Neural progenitor cell (in vitro differentiated cells): ENCODE measurements around the gene PNPLA7. TPM values are rescaled to one million over a fixed set of nuclear protein-coding genes. Genes with fewer than 3 reads are reported as not detected.
A peak's percentile ranks its signal among the peaks of the same experiment; 100 is the strongest.

ENCODE experiments used
- DNase-seq: peaks from one replicate; pipeline ENCODE4 v3.0.0-alpha.2; 2016; ENCODE audit warnings: low spot score
- H2AFZ ChIP-seq: fragments of 200-600 bp; sonication (generic); replicated peaks from 2 replicates; pipeline ENCODE4 v1.6.1; 2016; ENCODE audit warnings: antibody characterized with exemption
- H3F3A ChIP-seq: fragments of 200-600 bp; sonication (generic); 2 replicates; pipeline ENCODE4 v1.6.1; 2016; ENCODE audit warnings: antibody characterized with exemption, low read depth
- H3K27ac ChIP-seq: fragments of 200-600 bp; sonication (generic); 2 replicates; pipeline ENCODE4 v1.5.1; 2016; ENCODE audit warnings: mild to moderate bottlenecking
- H3K27me3 ChIP-seq: fragments of 200-600 bp; sonication (generic); 2 replicates; pipeline ENCODE4 v1.6.1; 2016; ENCODE audit warnings: mild to moderate bottlenecking, moderate library complexity
- H3K36me3 ChIP-seq: fragments of 200-600 bp; sonication (generic); 2 replicates; pipeline ENCODE4 v1.5.1; 2016
- H3K4me1 ChIP-seq: fragments of 200-600 bp; sonication (generic); 2 replicates; pipeline ENCODE4 v1.6.1; 2016; ENCODE audit warnings: mixed run types
- H3K4me2 ChIP-seq: fragments of 200-600 bp; sonication (generic); 2 replicates; pipeline ENCODE4 v1.6.1; 2016
- H3K4me3 ChIP-seq: fragments of 200-600 bp; sonication (generic); 2 replicates; pipeline ENCODE4 v1.5.1; 2016
- H3K79me2 ChIP-seq: fragments of 200-600 bp; sonication (generic); 2 replicates; pipeline ENCODE4 v1.6.1; 2016; ENCODE audit warnings: low read depth
- H3K9ac ChIP-seq: fragments of 200-600 bp; sonication (generic); 2 replicates; pipeline ENCODE4 v1.6.1; 2016
- H3K9me3 ChIP-seq: fragments of 200-600 bp; sonication (generic); 2 replicates; pipeline ENCODE4 v1.5.1; 2016; ENCODE audit warnings: low read depth
- H4K20me1 ChIP-seq: fragments of 200-600 bp; sonication (generic); 2 replicates; pipeline ENCODE4 v1.6.1; 2016; ENCODE audit warnings: low read depth
- H3K27ac Mint-ChIP-seq: 3 replicates; pipeline ENCODE4 v1.8.0; 2021; ENCODE audit warnings: mixed read lengths
- H3K27me3 Mint-ChIP-seq: 2 replicates; pipeline ENCODE4 v1.8.0; 2022; ENCODE audit warnings: low read depth, mild to moderate bottlenecking, inconsistent platforms, moderate library complexity, mixed read lengths; ENCODE audit not compliant: insufficient read depth
- H3K36me3 Mint-ChIP-seq: 3 replicates; pipeline ENCODE4 v1.8.0; 2021; ENCODE audit warnings: mixed read lengths
- H3K4me1 Mint-ChIP-seq: 3 replicates; pipeline ENCODE4 v1.8.0; 2021; ENCODE audit warnings: mixed read lengths
- H3K4me3 Mint-ChIP-seq: 3 replicates; pipeline ENCODE4 v1.8.0; 2021; ENCODE audit warnings: mild to moderate bottlenecking, moderate library complexity, mixed read lengths
- H3K9me3 Mint-ChIP-seq: 3 replicates; pipeline ENCODE4 v1.8.0; 2020; ENCODE audit warnings: mixed read lengths
- CTCF ChIP-seq: fragments of 200-600 bp; sonication (generic); IDR thresholded peaks from 2 replicates; pipeline ENCODE4 v1.5.1; 2017; ENCODE audit warnings: antibody characterized with exemption, mild to moderate bottlenecking
- EZH2 ChIP-seq: fragments of 200-600 bp; sonication (generic); IDR thresholded peaks from 2 replicates; pipeline ENCODE4 v1.6.1; 2017; ENCODE audit warnings: antibody characterized with exemption, mild to moderate bottlenecking, moderate library complexity
- EZH2phosphoT487 ChIP-seq: fragments of 200-600 bp; sonication (generic); IDR thresholded peaks from 2 replicates; pipeline ENCODE4 v1.6.1; 2017; ENCODE audit warnings: antibody characterized with exemption
- total RNA-seq: library from RNA; depleted of rRNA; stranded (reverse); fragments of >200 nt; gene quantifications from 2 replicates; pipeline ENCODE4 v1.2.3, GENCODE V29; 2015; ENCODE audit warnings: low replicate concordance

Gene PNPLA7
- total RNA-seq, 1 donor from 2014 or later: 0.13 TPM

- Histone ChIP-seq H3F3A (peaks cover 11% of the 10 kb centered on the region), H3K4me2 (no peak overlapping the region), H2AFZ (no peak overlapping the region), H3K79me2 (no peaks in the 10 kb centered on the region), H3K27me3 (no peaks in the 10 kb centered on the region), H3K9ac (no peak overlapping the region), H3K36me3 (no peaks in the 10 kb centered on the region), H3K4me1 (no peaks in the 10 kb centered on the region), H3K4me3 (no peak overlapping the region), H4K20me1 (no peaks in the 10 kb centered on the region), H3K9me3 (no peaks in the 10 kb centered on the region), H3K27ac (no peak overlapping the region)
- H3K27ac Mint-ChIP-seq: no peak overlapping the region
- peaks cover 4% of the 10 kb centered on the region for H3K36me3 Mint-ChIP-seq
- no peak overlapping the region for H3K4me3 Mint-ChIP-seq
- no peak for DNase-seq
- H3K4me1 Mint-ChIP-seq: peaks cover 4% of the 10 kb centered on the region
- H3K9me3 Mint-ChIP-seq: peaks cover 21% of the 10 kb centered on the region
- no peak for TF ChIP-seq EZH2phosphoT487
- no peak for TF ChIP-seq EZH2
- TF ChIP-seq CTCF: no peak
- peaks cover 21% of the 10 kb centered on the region for H3K27me3 Mint-ChIP-seq
Measured at GRCh38 chr9:137497921-137498719, 52.1 kb downstream of the PNPLA7 start.

GRCh38 chr9:137496601-137497375 lies 53.4 kb downstream of the PNPLA7 start:
- peaks cover 12% of the 10 kb centered on the region for H3K9me3 Mint-ChIP-seq
- peaks cover 4% of the 10 kb centered on the region for H3K36me3 Mint-ChIP-seq
- Histone ChIP-seq H3K9ac (no peak overlapping the region), H2AFZ (no peak overlapping the region), H3K4me2 (no peak overlapping the region), H3K27me3 (no peaks in the 10 kb centered on the region), H4K20me1 (no peaks in the 10 kb centered on the region), H3K9me3 (no peaks in the 10 kb centered on the region), H3K4me3 (no peak overlapping the region), H3K4me1 (no peaks in the 10 kb centered on the region), H3K79me2 (no peaks in the 10 kb centered on the region), H3K27ac (no peak overlapping the region), H3F3A (no peaks in the 10 kb centered on the region), H3K36me3 (no peaks in the 10 kb centered on the region)
- no peak overlapping the region for H3K4me3 Mint-ChIP-seq
- DNase-seq: no peak
- H3K4me1 Mint-ChIP-seq: no peaks in the 10 kb centered on the region
- no peak overlapping the region for H3K27ac Mint-ChIP-seq
- H3K27me3 Mint-ChIP-seq: peaks cover 9% of the 10 kb centered on the region
- TF ChIP-seq EZH2phosphoT487: no peak
- no peak for TF ChIP-seq CTCF
- TF ChIP-seq EZH2: no peak

- DNase-seq: peak; percentile 0
- no peak overlapping the region for H3K9ac ChIP-seq
- Mint-ChIP-seq H3K36me3 (peaks cover 4% of the 10 kb centered on the region), H3K27ac (no peak overlapping the region), H3K4me3 (no peak overlapping the region), H3K27me3 (peaks cover 10% of the 10 kb centered on the region), H3K9me3 (peaks cover 9% of the 10 kb centered on the region), H3K4me1 (no peaks in the 10 kb centered on the region)
- H3F3A ChIP-seq: no peaks in the 10 kb centered on the region
- no peak overlapping the region for H3K4me2 ChIP-seq
- no peaks in the 10 kb centered on the region for H3K27me3 ChIP-seq
- no peak for TF ChIP-seq EZH2phosphoT487
- no peak for TF ChIP-seq CTCF
- no peak for TF ChIP-seq EZH2
- no peaks in the 10 kb centered on the region for H4K20me1 ChIP-seq
- no peak overlapping the region for H2AFZ ChIP-seq
- H3K36me3 ChIP-seq: no peaks in the 10 kb centered on the region
- no peak overlapping the region for H3K4me3 ChIP-seq
- H3K9me3 ChIP-seq: no peaks in the 10 kb centered on the region
- H3K4me1 ChIP-seq: no peaks in the 10 kb centered on the region
- H3K27ac ChIP-seq: no peak overlapping the region
- no peaks in the 10 kb centered on the region for H3K79me2 ChIP-seq
Measured at GRCh38 chr9:137494550-137495351, 55.5 kb downstream of the PNPLA7 start.
